Mesothelial cell of epicardium (in vitro differentiated cells): ENCODE measurements around the gene PCDHA6. TPM values are rescaled to one million over a fixed set of nuclear protein-coding genes. Genes with fewer than 3 reads are reported as not detected.
"Not testable (repeated sequence)": the region's sequence is repeated elsewhere in the genome, so short reads cannot be mapped to it uniquely, and the experiment has no call there.

Experiments
- DNase-seq, 2 experiments: peaks; one replicate each; pipeline ENCODE4 v3.0.0; 2021; ENCODE audit warnings: low spot score in 2 of 2; ENCODE audit not compliant: unreplicated experiment in 2 of 2
- H3K27ac Mint-ChIP-seq: 2 replicates; pipeline ENCODE4 v1.8.0; 2021; ENCODE audit warnings: mixed read lengths
- H3K27me3 Mint-ChIP-seq: 2 replicates; pipeline ENCODE4 v1.8.0; 2021; ENCODE audit warnings: low read depth, mixed read lengths
- H3K36me3 Mint-ChIP-seq: 2 replicates; pipeline ENCODE4 v1.8.0; 2021; ENCODE audit warnings: mixed read lengths
- H3K4me1 Mint-ChIP-seq: 2 replicates; pipeline ENCODE4 v1.8.0; 2021; ENCODE audit warnings: mixed read lengths
- H3K4me3 Mint-ChIP-seq: 2 replicates; pipeline ENCODE4 v1.8.0; 2021; ENCODE audit warnings: mild to moderate bottlenecking, moderate library complexity, mixed read lengths
- H3K9me3 Mint-ChIP-seq: 2 replicates; pipeline ENCODE4 v1.8.0; 2021; ENCODE audit warnings: mixed read lengths
- total RNA-seq: library from RNA; stranded (reverse); gene quantifications from 3 replicates; pipeline ENCODE4 v1.2.1, GENCODE V29; 2021
- TF ChIP-seq, protein P1 (sequence below): fragments of 200-600 bp; sonication (generic); IDR thresholded peaks from one replicate; pipeline ENCODE4 v1.5.0; 2021; ENCODE audit warnings: antibody characterized with exemption; ENCODE audit not compliant: unreplicated experiment

Gene PCDHA6
- total RNA-seq, 1 donor from 2014 or later: 15.2 TPM

DNA sequence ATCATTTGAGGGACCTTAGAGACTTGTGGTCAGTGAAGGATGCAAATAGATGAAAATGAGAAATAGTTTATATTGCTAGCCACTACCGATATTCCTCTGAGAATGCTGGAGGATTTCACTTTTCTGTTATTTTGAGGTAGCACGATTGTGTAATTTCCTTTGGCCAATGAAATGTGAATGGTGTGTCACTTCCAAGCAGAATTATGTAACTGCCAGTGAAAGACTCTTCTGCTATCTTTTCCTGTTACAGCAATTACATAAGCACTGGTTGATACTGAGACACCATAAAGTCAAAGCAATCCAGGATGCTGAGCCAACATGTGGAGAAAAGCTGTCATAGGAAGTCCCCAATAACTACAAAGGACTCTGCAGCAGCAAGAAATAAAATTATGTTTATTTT lies 36.7 kb upstream of the PCDHA6 start:
- H3K9me3 Mint-ChIP-seq: peaks cover 49% of the 10 kb centered on the region
- DNase-seq: no peak
- TF ChIP-seq, protein P1, sequence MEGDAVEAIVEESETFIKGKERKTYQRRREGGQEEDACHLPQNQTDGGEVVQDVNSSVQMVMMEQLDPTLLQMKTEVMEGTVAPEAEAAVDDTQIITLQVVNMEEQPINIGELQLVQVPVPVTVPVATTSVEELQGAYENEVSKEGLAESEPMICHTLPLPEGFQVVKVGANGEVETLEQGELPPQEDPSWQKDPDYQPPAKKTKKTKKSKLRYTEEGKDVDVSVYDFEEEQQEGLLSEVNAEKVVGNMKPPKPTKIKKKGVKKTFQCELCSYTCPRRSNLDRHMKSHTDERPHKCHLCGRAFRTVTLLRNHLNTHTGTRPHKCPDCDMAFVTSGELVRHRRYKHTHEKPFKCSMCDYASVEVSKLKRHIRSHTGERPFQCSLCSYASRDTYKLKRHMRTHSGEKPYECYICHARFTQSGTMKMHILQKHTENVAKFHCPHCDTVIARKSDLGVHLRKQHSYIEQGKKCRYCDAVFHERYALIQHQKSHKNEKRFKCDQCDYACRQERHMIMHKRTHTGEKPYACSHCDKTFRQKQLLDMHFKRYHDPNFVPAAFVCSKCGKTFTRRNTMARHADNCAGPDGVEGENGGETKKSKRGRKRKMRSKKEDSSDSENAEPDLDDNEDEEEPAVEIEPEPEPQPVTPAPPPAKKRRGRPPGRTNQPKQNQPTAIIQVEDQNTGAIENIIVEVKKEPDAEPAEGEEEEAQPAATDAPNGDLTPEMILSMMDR: no peak

DNA sequence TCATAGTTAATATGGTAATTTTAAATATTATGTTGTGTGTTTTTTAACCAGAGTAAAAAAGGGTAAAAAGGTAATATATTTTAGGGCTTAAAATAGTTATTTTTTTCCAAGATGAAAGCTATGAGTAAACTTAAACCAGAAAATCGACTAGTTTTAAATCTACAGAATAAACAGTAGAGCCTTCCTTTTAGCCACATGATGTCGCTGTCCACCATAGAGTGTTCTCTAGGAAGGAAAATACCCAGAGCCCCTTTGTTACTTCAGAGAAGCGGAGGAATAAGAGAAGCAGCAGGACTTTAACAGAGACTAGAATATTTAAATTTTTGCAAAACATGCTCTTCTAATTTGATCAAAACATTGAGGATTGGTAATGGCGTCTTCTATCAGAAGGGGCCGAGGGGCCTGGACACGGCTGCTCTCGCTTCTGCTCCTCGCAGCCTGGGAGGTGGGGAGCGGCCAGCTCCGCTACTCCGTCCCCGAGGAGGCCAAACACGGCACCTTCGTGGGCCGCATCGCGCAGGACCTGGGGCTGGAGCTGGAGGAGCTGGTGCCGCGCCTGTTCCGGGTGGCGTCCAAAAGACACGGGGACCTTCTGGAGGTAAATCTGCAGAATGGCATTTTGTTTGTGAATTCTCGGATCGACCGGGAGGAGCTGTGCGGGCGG lies 33.0 kb upstream of the PCDHA6 start, which contains the start of gene PCDHA2:
TSS of gene PCDHA2 (plus strand) at position 258 of the 664 bp plus-strand sequence.
- Mint-ChIP-seq H3K9me3 (peaks cover 44% of the 10 kb centered on the region), H3K27me3 (no peaks in the 10 kb centered on the region), H3K36me3 (peaks cover 23% of the 10 kb centered on the region), H3K4me3 (peak within 1 kb of the TSS; percentile 49), H3K4me1 (no peaks in the 10 kb centered on the region), H3K27ac (no peak within 1 kb of the TSS)
- no peak for DNase-seq
- TF ChIP-seq, protein P1: no peak

More for the DNA sequence above, 36.7 kb upstream of the PCDHA6 start:
- Mint-ChIP-seq H3K4me1 (no peaks in the 10 kb centered on the region), H3K27me3 (no peaks in the 10 kb centered on the region), H3K27ac (no peak overlapping the region), H3K36me3 (peaks cover 21% of the 10 kb centered on the region), H3K4me3 (no peak overlapping the region)

DNA sequence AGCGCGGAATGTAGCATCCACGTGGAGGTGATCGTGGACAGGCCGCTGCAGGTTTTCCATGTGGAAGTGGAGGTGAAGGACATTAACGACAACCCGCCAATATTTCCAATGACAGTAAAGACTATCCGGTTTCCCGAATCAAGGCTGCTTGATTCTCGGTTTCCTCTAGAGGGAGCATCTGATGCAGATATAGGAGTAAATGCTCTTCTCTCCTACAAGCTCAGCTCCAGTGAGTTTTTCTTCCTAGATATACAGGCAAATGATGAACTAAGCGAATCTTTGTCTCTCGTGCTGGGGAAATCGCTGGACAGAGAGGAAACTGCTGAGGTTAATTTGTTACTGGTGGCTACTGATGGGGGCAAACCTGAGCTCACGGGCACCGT lies 32.5 kb upstream of the PCDHA6 start:
- H3K36me3 Mint-ChIP-seq: peaks cover 26% of the 10 kb centered on the region
- H3K4me3 Mint-ChIP-seq: peak overlapping the region; percentile 49
- TF ChIP-seq, protein P1: no peak
- DNase-seq: no peak
- H3K27ac Mint-ChIP-seq: no peak overlapping the region
- H3K9me3 Mint-ChIP-seq: peaks cover 47% of the 10 kb centered on the region
- H3K4me1 Mint-ChIP-seq: no peaks in the 10 kb centered on the region
- H3K27me3 Mint-ChIP-seq: no peaks in the 10 kb centered on the region

DNA sequence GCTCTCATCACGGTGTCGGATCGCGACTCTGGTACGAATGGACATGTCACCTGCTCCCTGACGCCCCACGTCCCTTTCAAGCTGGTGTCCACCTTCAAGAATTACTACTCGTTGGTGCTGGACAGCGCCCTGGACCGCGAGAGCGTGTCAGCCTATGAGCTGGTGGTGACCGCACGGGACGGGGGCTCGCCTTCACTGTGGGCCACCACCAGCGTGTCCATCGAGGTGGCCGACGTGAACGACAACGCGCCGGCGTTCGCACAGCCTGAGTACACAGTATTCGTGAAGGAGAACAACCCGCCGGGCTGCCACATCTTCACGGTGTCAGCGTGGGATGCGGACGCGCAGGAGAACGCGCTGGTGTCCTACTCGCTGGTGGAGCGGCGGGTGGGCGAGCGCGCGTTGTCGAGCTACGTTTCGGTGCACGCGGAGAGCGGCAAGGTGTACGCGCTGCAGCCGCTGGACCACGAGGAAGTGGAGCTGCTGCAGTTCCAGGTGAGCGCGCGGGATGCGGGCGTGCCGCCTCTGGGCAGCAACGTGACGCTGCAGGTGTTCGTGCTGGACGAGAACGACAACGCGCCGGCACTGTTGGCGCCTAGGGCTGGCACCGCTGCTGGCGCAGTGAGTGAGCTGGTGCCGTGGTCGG lies 31.6 kb upstream of the PCDHA6 start:
- not testable (repeated sequence) for DNase-seq, H3K27ac Mint-ChIP-seq, H3K27me3 Mint-ChIP-seq, H3K4me3 Mint-ChIP-seq, H3K4me1 Mint-ChIP-seq
- Mint-ChIP-seq H3K9me3 (peaks cover 44% of the 10 kb centered on the region), H3K36me3 (peaks cover 32% of the 10 kb centered on the region)

DNA sequence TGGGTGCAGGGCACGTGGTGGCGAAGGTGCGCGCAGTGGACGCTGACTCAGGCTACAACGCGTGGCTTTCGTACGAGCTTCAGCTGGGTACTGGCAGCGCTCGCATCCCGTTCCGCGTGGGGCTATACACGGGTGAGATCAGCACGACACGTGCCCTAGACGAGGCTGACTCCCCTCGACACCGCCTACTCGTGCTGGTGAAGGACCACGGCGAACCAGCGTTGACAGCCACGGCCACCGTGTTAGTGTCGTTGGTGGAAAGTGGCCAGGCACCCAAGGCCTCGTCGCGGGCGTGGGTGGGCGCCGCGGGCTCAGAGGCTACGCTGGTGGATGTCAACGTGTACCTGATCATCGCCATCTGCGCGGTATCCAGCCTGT lies 31.1 kb upstream of the PCDHA6 start:
- no peaks in the 10 kb centered on the region for H3K4me1 Mint-ChIP-seq
- H3K27ac Mint-ChIP-seq: no peak overlapping the region
- TF ChIP-seq, protein P1: no peak
- peaks cover 39% of the 10 kb centered on the region for H3K9me3 Mint-ChIP-seq
- no peak for DNase-seq
- H3K4me3 Mint-ChIP-seq: no peak overlapping the region
- H3K36me3 Mint-ChIP-seq: peaks cover 33% of the 10 kb centered on the region
- no peaks in the 10 kb centered on the region for H3K27me3 Mint-ChIP-seq

DNA sequence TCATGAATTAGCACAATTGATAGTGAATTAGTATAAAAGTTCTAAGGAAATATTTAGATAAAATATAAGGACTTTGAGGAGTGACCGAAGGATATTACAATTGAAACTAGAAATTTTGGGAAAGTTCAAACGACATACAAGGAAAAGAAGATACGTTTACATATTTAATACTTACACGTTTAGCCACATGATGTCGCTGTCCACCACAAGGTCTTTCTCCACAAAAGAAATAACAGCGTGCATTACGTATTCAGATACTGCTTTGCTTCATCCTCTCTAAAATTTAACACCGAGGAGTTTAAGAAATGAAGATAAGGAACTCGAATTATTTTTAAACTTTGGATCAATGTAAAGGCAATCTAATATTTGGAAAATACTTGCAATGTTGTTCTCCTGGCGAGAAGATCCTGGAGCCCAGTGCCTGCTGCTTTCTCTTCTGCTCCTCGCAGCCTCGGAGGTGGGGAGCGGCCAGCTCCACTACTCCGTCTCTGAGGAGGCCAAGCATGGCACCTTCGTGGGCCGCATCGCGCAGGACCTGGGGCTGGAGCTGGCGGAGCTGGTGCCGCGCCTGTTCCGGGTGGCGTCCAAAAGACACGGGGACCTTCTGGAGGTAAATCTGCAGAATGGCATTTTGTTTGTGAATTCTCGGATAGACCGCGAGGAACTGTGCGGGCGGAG lies 26.8 kb upstream of the PCDHA6 start, which contains the start of gene PCDHA3:
TSS of gene PCDHA3 (plus strand) at position 242 of the 678 bp plus-strand sequence.
- Mint-ChIP-seq H3K9me3 (peaks cover 32% of the 10 kb centered on the region), H3K27me3 (no peaks in the 10 kb centered on the region), H3K4me1 (no peaks in the 10 kb centered on the region), H3K4me3 (no peak within 1 kb of the TSS), H3K27ac (no peak within 1 kb of the TSS), H3K36me3 (peaks cover 33% of the 10 kb centered on the region)
- TF ChIP-seq, protein P1: no peak
- DNase-seq: no peak
